Lower lobe of right lung (tissue), 2 donors: ENCODE measurements around the gene CSRNP2. TPM values are rescaled to one million over a fixed set of nuclear protein-coding genes. Genes with fewer than 3 reads are reported as not detected.

Experiments used
- ATAC-seq, 2 donors: fragments of 200-7000 bp; cut with Tn5 transposase; one replicate each; pipeline ENCODE4 v1.9.1; 2020 to 2022; ENCODE audit warnings: mild to moderate bottlenecking in 2 of 2, moderate library complexity in 2 of 2
- DNase-seq: peaks from one replicate; pipeline ENCODE4 v3.0.0-alpha.2; 2020
- H3K27ac ChIP-seq: fragments of 200-600 bp; one replicate; pipeline ENCODE4 v1.8.0; 2022
- H3K27me3 ChIP-seq: fragments of 200-600 bp; one replicate; pipeline ENCODE4 v1.8.0; 2022; ENCODE audit warnings: low read depth
- H3K36me3 ChIP-seq: fragments of 200-600 bp; one replicate; pipeline ENCODE4 v1.8.0; 2022; ENCODE audit warnings: mild to moderate bottlenecking
- H3K4me1 ChIP-seq: fragments of 200-600 bp; one replicate; pipeline ENCODE4 v1.8.0; 2022
- H3K4me3 ChIP-seq: fragments of 200-600 bp; one replicate; pipeline ENCODE4 v1.8.0; 2022; ENCODE audit warnings: mild to moderate bottlenecking
- H3K9me3 ChIP-seq: fragments of 200-600 bp; one replicate; pipeline ENCODE4 v1.8.0; 2022
- CTCF ChIP-seq: fragments of 200-600 bp; IDR thresholded peaks from one replicate; pipeline ENCODE4 v1.8.0; 2022; ENCODE audit warnings: antibody characterized with exemption, mild to moderate bottlenecking
- intact Hi-C: fragments of 100-400 bp; cut with DNase I; formaldehyde crosslinking; loops from one replicate; pipeline ENCODE4 v1.11.0; 2022
- total RNA-seq: library from RNA; stranded (reverse); fragmentation: NEBNext Ultra II Directional; extraction: Animal tissue kit (Norgen Biotek cat#: 25700); gene quantifications from one replicate; pipeline ENCODE4 v1.2.1, GENCODE V29; 2021
- donor health status: DM: no; HTN: yes; CAD: no; lungs with severe emphysema.

The CSRNP2 gene
- total RNA-seq, 1 donor from 2014 or later = 21.2 TPM

GRCh38 chr12:51067771-51068170 is 15.6 kb downstream of the CSRNP2 start:
- Histone ChIP-seq H3K4me3 (no peak overlapping the region), H3K36me3 (peaks cover 98% of the 10 kb centered on the region), H3K9me3 (no peaks in the 10 kb centered on the region), H3K4me1 (no peaks in the 10 kb centered on the region), H3K27me3 (no peaks in the 10 kb centered on the region), H3K27ac (no peak overlapping the region)
- no peak for DNase-seq
- no peak for TF ChIP-seq CTCF
- intact Hi-C loops = no loop called here
- ATAC-seq = no peak

- Histone ChIP-seq H3K4me1 (no peaks in the 10 kb centered on the region), H3K9me3 (no peaks in the 10 kb centered on the region), H3K36me3 (peaks cover 98% of the 10 kb centered on the region), H3K27ac (no peak overlapping the region), H3K27me3 (no peaks in the 10 kb centered on the region), H3K4me3 (no peak overlapping the region)
- ATAC-seq = no peak
- DNase-seq = no peak
- TF ChIP-seq CTCF = no peak
- intact Hi-C loops = no loop called here
Measured at GRCh38 chr12:51067229-51067628, 16.2 kb downstream of the CSRNP2 start.

GRCh38 chr12:51065530-51065929 is 17.9 kb downstream of the CSRNP2 start:
- Histone ChIP-seq H3K4me1 (no peaks in the 10 kb centered on the region), H3K9me3 (no peaks in the 10 kb centered on the region), H3K27me3 (no peaks in the 10 kb centered on the region), H3K36me3 (peaks cover 98% of the 10 kb centered on the region), H3K27ac (no peak overlapping the region), H3K4me3 (no peak overlapping the region)
- DNase-seq (no peak), ATAC-seq (no peak)
- no peak for TF ChIP-seq CTCF
- intact Hi-C loops = no loop called here

GRCh38 chr12:51062631-51063397 is 20.6 kb downstream of the CSRNP2 start:
- intact Hi-C loops = no loop called here
- ATAC-seq = no peak

GRCh38 chr12:51059086-51059485 is 24.3 kb downstream of the CSRNP2 start:
- H3K36me3 ChIP-seq = peaks cover 100% of the 10 kb centered on the region
- TF ChIP-seq CTCF = no peak
- no peak overlapping the region for H3K27ac ChIP-seq
- no peak for DNase-seq
- no peaks in the 10 kb centered on the region for H3K27me3 ChIP-seq
- intact Hi-C loops = no loop called here
- no peak overlapping the region for H3K4me3 ChIP-seq
- ATAC-seq = no peak
- H3K9me3 ChIP-seq = no peaks in the 10 kb centered on the region
- H3K4me1 ChIP-seq = no peaks in the 10 kb centered on the region

More at GRCh38 chr12:51062631-51063397, 20.6 kb downstream of the CSRNP2 start:
- Histone ChIP-seq H3K36me3 (peaks cover 100% of the 10 kb centered on the region), H3K27ac (no peak overlapping the region), H3K27me3 (no peaks in the 10 kb centered on the region), H3K4me1 (no peaks in the 10 kb centered on the region), H3K4me3 (no peak overlapping the region), H3K9me3 (no peaks in the 10 kb centered on the region)
- DNase-seq = no peak
- no peak for TF ChIP-seq CTCF
